ENCODE data around the gene SGK2. TPM values are rescaled to one million over a fixed set of nuclear protein-coding genes. Genes with fewer than 3 reads are reported as not detected.

The SGK2 gene
- total RNA-seq, 2 experiments from 2014 or later, result 0.41 to 0.48 TPM

DNA sequence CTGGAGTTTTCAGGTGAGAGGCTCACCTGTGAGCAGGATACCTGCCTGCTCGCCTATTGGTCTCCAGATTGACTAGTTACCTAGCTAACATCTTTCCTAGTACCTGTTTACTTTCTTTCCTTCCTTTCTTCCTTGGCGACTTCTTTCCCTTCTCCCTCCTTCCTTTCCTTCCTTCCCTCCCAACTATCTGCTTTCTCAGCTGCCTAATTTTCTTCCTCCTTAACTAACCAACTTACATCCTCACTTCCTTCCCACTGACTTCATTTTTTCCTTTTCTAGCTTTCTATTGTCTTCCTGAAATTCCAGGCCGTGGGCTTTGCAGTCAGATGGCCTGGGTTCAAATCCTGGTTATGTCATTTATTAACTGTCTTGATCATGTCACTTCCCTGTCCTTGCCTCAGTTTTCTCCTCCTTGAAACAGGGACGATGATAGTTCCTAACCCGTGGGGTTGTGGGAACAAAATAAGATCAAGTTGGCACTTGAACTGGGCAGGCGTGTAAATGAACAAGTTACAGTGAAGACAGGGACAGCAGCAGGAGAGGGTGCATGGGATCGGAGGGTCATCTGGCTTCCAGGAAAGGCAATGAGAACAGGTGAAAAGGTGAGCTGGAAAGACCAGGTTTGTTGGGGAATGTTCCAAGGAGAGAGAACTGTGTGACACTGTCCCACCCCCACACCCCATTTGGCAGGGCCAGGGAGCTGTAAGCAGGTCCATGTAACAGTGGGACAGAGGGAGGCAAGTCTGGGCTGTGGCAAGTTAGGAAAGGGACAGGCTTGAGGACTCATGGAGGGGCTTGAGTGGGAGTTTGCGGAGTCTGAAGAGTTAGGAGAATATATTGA, 540 bp downstream of the SGK2 start:
- Histone ChIP-seq H2AFZ (ENCODE audit: low read length) (no peak overlapping the region), H3K4me3 (ENCODE audit: low read depth, low read length, poor library complexity, severe bottlenecking) (no peak overlapping the region), H3K27ac (ENCODE audit: low read depth, low read length, poor library complexity, severe bottlenecking) (no peak overlapping the region), H4K20me1 (ENCODE audit: insufficient read depth, low read length) (no peaks in the 10 kb centered on the region), H3K4me1 (ENCODE audit: insufficient read depth, low read length, poor library complexity, severe bottlenecking) (no peaks in the 10 kb centered on the region), H3K9me3 (ENCODE audit: low read length) (no peaks in the 10 kb centered on the region), H3K9me2 (ENCODE audit: insufficient read depth, low read length) (no peaks in the 10 kb centered on the region), H3K79me2 (ENCODE audit: insufficient read depth, low read depth, low read length) (no peaks in the 10 kb centered on the region), H3K36me3 (ENCODE audit: insufficient read depth, low read length) (no peaks in the 10 kb centered on the region), H3K4me2 (ENCODE audit: low read length) (no peak overlapping the region)
- CTCF ChIA-PET (ENCODE audit: unreplicated experiment), result interaction anchor here (0.6 to 0.9 kb wide), 3 partner anchors 14 to 151 kb away, joined by 3 to 7 read pairs (median 3); no protein-coding TSS in a partner anchor
- BruUV-seq (replicated peaks), result no TSS peak
- POLR2A ChIA-PET, result interaction anchor here (0.6 kb wide), 1 partner anchor 58 kb away, joined by 6 read pairs; no protein-coding TSS in a partner anchor
- intact Hi-C loops (cut with micrococcal nuclease; ENCODE audit: unreplicated experiment), result no loop called here
- TF ChIP-seq, protein P1, sequence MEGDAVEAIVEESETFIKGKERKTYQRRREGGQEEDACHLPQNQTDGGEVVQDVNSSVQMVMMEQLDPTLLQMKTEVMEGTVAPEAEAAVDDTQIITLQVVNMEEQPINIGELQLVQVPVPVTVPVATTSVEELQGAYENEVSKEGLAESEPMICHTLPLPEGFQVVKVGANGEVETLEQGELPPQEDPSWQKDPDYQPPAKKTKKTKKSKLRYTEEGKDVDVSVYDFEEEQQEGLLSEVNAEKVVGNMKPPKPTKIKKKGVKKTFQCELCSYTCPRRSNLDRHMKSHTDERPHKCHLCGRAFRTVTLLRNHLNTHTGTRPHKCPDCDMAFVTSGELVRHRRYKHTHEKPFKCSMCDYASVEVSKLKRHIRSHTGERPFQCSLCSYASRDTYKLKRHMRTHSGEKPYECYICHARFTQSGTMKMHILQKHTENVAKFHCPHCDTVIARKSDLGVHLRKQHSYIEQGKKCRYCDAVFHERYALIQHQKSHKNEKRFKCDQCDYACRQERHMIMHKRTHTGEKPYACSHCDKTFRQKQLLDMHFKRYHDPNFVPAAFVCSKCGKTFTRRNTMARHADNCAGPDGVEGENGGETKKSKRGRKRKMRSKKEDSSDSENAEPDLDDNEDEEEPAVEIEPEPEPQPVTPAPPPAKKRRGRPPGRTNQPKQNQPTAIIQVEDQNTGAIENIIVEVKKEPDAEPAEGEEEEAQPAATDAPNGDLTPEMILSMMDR (conservative IDR thresholded peaks at IDR 0.05; ENCODE audit: low read length), result no peak
- TF ChIP-seq EZH2phosphoT487 (IDR thresholded peaks at IDR 0.05; ENCODE audit: borderline replicate concordance, low read depth, low read length), result no peak
- no peak for DNase-seq (ENCODE audit: low spot score)

DNA sequence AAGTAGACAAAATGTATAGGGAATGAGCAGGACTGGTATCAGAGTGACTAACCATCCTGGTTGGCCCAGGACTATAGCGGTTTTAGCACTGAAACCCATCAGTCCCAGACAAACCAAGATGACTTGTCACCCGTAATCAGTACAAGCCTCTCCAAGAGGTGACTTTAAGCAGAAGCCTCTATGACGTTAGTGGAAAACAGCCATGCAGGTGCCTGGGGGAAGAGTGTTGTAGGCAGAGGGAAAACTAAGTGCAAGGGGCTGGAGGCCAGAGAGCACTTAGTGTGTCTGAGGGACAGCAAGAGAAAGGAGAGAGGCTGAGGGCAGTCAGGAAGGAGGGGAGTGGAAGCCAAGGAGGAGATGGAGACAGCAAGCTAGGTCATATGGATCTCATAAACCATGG, 2.1 kb downstream of the SGK2 start:
- H3K4me3 ChIP-seq (ENCODE audit: low read depth, low read length, poor library complexity, severe bottlenecking), result no peak overlapping the region
- no peak overlapping the region for H3K4me2 ChIP-seq (ENCODE audit: low read length)
- H3K4me1 ChIP-seq (ENCODE audit: insufficient read depth, low read length, poor library complexity, severe bottlenecking), result no peaks in the 10 kb centered on the region
- BruUV-seq (replicated peaks), result no TSS peak
- no peak overlapping the region for H3K27ac ChIP-seq (ENCODE audit: low read depth, low read length, poor library complexity, severe bottlenecking)
- POLR2A ChIA-PET, result interaction anchor here (0.7 to 1.4 kb wide), 2 partner anchors 8 to 1122 kb away, joined by 4 read pairs; no protein-coding TSS in a partner anchor
- TF ChIP-seq, protein P1 (conservative IDR thresholded peaks at IDR 0.05; ENCODE audit: low read length), result no peak
- no peak for TF ChIP-seq EZH2phosphoT487 (IDR thresholded peaks at IDR 0.05; ENCODE audit: borderline replicate concordance, low read depth, low read length)
- H3K36me3 ChIP-seq (ENCODE audit: insufficient read depth, low read length), result no peaks in the 10 kb centered on the region
- no peak for DNase-seq (ENCODE audit: low spot score)
- H3K9me3 ChIP-seq (ENCODE audit: low read length), result no peaks in the 10 kb centered on the region
- no peaks in the 10 kb centered on the region for H4K20me1 ChIP-seq (ENCODE audit: insufficient read depth, low read length)
- intact Hi-C loops (cut with micrococcal nuclease; ENCODE audit: unreplicated experiment), result loop anchor here (10.0 kb wide), 1 partner anchor 134 kb away; no protein-coding TSS in a partner anchor
- H2AFZ ChIP-seq (ENCODE audit: low read length), result no peak overlapping the region
- CTCF ChIA-PET (ENCODE audit: unreplicated experiment), result no interaction called here
- no peaks in the 10 kb centered on the region for H3K9me2 ChIP-seq (ENCODE audit: insufficient read depth, low read length)
- H3K79me2 ChIP-seq (ENCODE audit: insufficient read depth, low read depth, low read length), result no peaks in the 10 kb centered on the region

DNA sequence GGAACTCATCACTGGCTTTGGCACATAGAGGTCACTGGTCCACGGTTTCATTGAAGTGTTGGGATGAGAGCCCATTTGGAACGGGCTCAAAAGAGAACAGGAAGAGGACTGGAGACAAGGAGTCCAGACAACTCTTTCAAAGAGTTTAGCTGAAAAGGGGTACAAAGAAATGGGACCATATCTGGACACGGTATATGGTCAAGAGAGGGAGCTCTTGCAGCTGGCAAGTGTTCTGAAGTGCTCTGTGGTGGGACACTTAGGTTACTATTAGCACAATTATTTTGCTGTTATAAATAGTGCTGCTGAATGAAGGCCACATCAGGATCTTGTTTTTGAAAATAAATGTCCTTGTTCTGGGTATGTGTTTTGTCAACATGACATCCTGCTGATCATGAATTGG, 4.6 kb downstream of the SGK2 start:
- Histone ChIP-seq H4K20me1 (ENCODE audit: insufficient read depth, low read length) (no peaks in the 10 kb centered on the region), H3K36me3 (ENCODE audit: insufficient read depth, low read length) (no peaks in the 10 kb centered on the region), H3K79me2 (ENCODE audit: insufficient read depth, low read depth, low read length) (no peaks in the 10 kb centered on the region), H3K4me1 (ENCODE audit: insufficient read depth, low read length, poor library complexity, severe bottlenecking) (no peaks in the 10 kb centered on the region), H3K4me3 (ENCODE audit: low read depth, low read length, poor library complexity, severe bottlenecking) (no peak overlapping the region), H3K9me2 (ENCODE audit: insufficient read depth, low read length) (no peaks in the 10 kb centered on the region), H2AFZ (ENCODE audit: low read length) (no peak overlapping the region), H3K4me2 (ENCODE audit: low read length) (no peak overlapping the region), H3K27ac (ENCODE audit: low read depth, low read length, poor library complexity, severe bottlenecking) (no peak overlapping the region), H3K9me3 (ENCODE audit: low read length) (no peaks in the 10 kb centered on the region)
- ChIA-PET POLR2A (interaction anchor here (0.7 to 1.1 kb wide), 2 partner anchors 9 to 51 kb away, joined by 4 read pairs; no protein-coding TSS in a partner anchor), CTCF (ENCODE audit: unreplicated experiment) (interaction anchor here (0.6 kb wide), 1 partner anchor 27 kb away, joined by 7 read pairs; the partner anchor contains the start of gene IFT52)
- peak; percentile 36 for DNase-seq (ENCODE audit: low spot score)
- TF ChIP-seq, protein P1 (conservative IDR thresholded peaks at IDR 0.05; ENCODE audit: low read length), result peak; percentile 72
- TF ChIP-seq EZH2phosphoT487 (IDR thresholded peaks at IDR 0.05; ENCODE audit: borderline replicate concordance, low read depth, low read length), result no peak
- intact Hi-C loops (cut with micrococcal nuclease; ENCODE audit: unreplicated experiment), result loop anchor here (10.0 kb wide), 1 partner anchor 131 kb away; no protein-coding TSS in a partner anchor
- BruUV-seq (replicated peaks), result no TSS peak
